Spleen (tissue), 11 donors: ENCODE results near the gene CCDC92. TPM values are rescaled to one million over a fixed set of nuclear protein-coding genes. Genes with fewer than 3 reads are reported as not detected.

Source experiments
- DNase-seq: peaks from one replicate; pipeline ENCODE4 v3.0.0-alpha.2; 2020
- H3K27ac ChIP-seq, 8 donors: fragments of 200-600 bp; sonication (generic) in 7 of 8; 1 replicate in 4 of 8; 2 replicates in 4 of 8; pipeline versions ENCODE4 v1.5.0 to v1.8.0; 2016 to 2021; ENCODE audit warnings: inconsistent platforms in 4 of 8, mild to moderate bottlenecking in 4 of 8, moderate library complexity in 1 of 8
- H3K27me3 ChIP-seq, 7 donors: fragments of 200-600 bp; sonication (generic) in 6 of 7; replicated peaks in 1 of 7; 1 replicate in 4 of 7; 2 replicates in 3 of 7; pipeline versions ENCODE4 v1.5.0 to v1.8.0; 2016 to 2021; ENCODE audit warnings: inconsistent platforms in 3 of 7, mild to moderate bottlenecking in 1 of 7
- H3K36me3 ChIP-seq, 6 donors: fragments of 200-600 bp; sonication (generic) in 5 of 6; 1 replicate in 4 of 6; 2 replicates in 2 of 6; pipeline versions ENCODE4 v1.5.0 to v1.8.0; 2016 to 2021; ENCODE audit warnings: inconsistent platforms in 2 of 6
- H3K4me1 ChIP-seq, 6 donors: fragments of 200-600 bp; sonication (generic) in 5 of 6; 1 replicate in 3 of 6; 2 replicates in 3 of 6; pipeline versions ENCODE4 v1.5.0 to v1.8.0; 2016 to 2021; ENCODE audit warnings: inconsistent platforms in 3 of 6
- H3K4me3 ChIP-seq, 8 donors: fragments of 200-600 bp; sonication (generic) in 7 of 8; 1 replicate in 4 of 8; 2 replicates in 4 of 8; pipeline versions ENCODE4 v1.5.0 to v1.8.0; 2016 to 2021; ENCODE audit warnings: inconsistent platforms in 4 of 8, mild to moderate bottlenecking in 4 of 8, moderate library complexity in 2 of 8
- H3K9me3 ChIP-seq, 8 donors: fragments of 200-600 bp; sonication (generic) in 7 of 8; 1 replicate in 4 of 8; 2 replicates in 4 of 8; pipeline versions ENCODE4 v1.5.0 to v1.8.0; 2016 to 2021; ENCODE audit warnings: inconsistent platforms in 4 of 8
- CTCF ChIP-seq, 11 experiments: fragments of 200-600 bp in 7 of 11; fragments of 450-650 bp in 4 of 11; sonication (generic) in 4 of 11; IDR thresholded peaks in 8 of 11; conservative IDR thresholded peaks in 3 of 11; 1 replicate in 7 of 11; 2 replicates in 4 of 11; pipeline versions ENCODE4 v1.4.0 to v1.8.0; 2016 to 2021; ENCODE audit warnings: antibody characterized with exemption in 11 of 11, inconsistent platforms in 4 of 11, mild to moderate bottlenecking in 1 of 11
- POLR2A ChIP-seq, 3 donors: fragments of 450-650 bp; IDR thresholded peaks; one replicate each; pipeline ENCODE4 v1.5.1; 2017; ENCODE audit warnings: antibody characterized with exemption in 3 of 3, mild to moderate bottlenecking in 1 of 3
- POLR2AphosphoS5 ChIP-seq, 3 donors: sonication (generic); formaldehyde crosslinking; IDR thresholded peaks; one replicate each; pipeline ENCODE4 v1.5.1; 2017; ENCODE audit warnings: antibody characterized with exemption in 3 of 3
- WGBS, 5 donors: extraction: QIAGEN DNeasy Blood & Tissue Kit in 3 of 5; methylation state at CpG; one replicate each; pipeline versions ENCODE4 v1.1.5 to v1.1.7; 2013 to 2018; 5-methylcytosine and 5-hydroxymethylcytosine counted together
- intact Hi-C: fragments of 100-400 bp; cut with DNase I; formaldehyde crosslinking; loops from one replicate; pipeline ENCODE4 v1.15.0; 2023; ENCODE audit warnings: low total_unique reads
- polyA plus RNA-seq, 3 donors: library from polyadenylated mRNA; stranded (reverse); fragments of 200-250 nt; gene quantifications; one replicate each; pipeline ENCODE4 v1.2.1, GENCODE V29; 2013
- total RNA-seq, 7 donors: library from RNA; depleted of rRNA in 3 of 7; stranded (reverse); fragments of >200 nt in 3 of 7; fragmentation: NEBNext Ultra II Directional in 4 of 7; extraction: Animal tissue kit (Norgen Biotek cat#: 25700) in 4 of 7; gene quantifications; one replicate each; pipeline versions ENCODE4 v1.1.0 to v1.2.1, GENCODE V29; 2016 to 2021
- donor health status: healthy with polysubstance abuse.
- donor health status: DM: no; HTN: no; CAD: no; lungs with moderate emphysema.
- donor health status: DM: no; HTN: no; CAD: no.
- donor health status: Bipolar disorder and iron deficiency.
- donor health status: healthy.
- donor health status: DM: no; HTN: no; CAD: no.
- donor health status: DM: yes; HTN: yes; CAD: no.

Gene CCDC92
- total and polyA plus RNA-seq, 10 donors, result 16.0 to 36.7 (median 27.8) TPM

DNA sequence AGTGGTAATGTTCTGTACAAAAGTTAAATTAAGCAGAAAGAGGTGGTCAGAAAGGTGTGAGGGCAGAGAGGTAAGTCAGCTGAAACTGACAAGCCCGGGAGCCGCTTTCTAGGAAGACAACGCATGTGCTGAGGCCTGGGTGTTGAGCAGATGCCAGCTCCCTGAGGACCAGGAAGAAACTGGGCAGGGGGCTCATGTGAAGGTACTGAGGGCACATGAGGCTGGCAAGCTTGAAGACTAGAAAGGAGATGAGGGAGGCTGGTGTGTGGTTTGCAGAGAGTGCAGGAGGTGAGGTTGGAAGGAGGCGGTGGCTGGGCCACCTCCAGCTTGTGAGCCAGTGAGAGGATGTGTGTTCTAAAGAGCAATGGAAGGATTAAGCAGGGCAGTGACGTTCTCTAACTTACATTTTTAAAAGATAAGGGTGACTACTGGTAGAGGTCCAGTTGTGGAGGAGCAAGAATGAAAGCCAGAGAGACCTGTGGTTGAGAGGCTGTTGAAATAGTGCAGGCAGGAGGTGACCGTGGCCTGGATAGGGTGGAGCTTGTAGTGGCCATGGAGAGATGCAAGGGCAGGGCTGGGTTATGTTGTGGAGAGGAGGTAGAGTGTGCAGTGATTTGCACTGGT lies 29.5 kb upstream of the CCDC92 start:
- TF ChIP-seq POLR2A (IDR thresholded peaks at IDR 0.05), result no peak
- no peak for TF ChIP-seq POLR2AphosphoS5 (IDR thresholded peaks at IDR 0.05)
- no peak for TF ChIP-seq CTCF (IDR thresholded peaks at IDR 0.05 in 8 of 11, conservative IDR thresholded peaks at IDR 0.05 in 3 of 11)
- intact Hi-C loops, result no loop called here
- no peaks in the 10 kb centered on the region for H3K9me3 ChIP-seq
- no peak overlapping the region for H3K4me3 ChIP-seq
- no peak for DNase-seq
- 86 to 91% (median 89%) methylated on average over 6 of the region's 6 CpGs for WGBS, 5 donors
- H3K36me3 ChIP-seq, result peaks cover 0 to 85% (median 9%) of the 10 kb centered on the region in 6 donors
- peaks cover 0 to 17% (median 15%) of the 10 kb centered on the region in 6 donors for H3K4me1 ChIP-seq
- H3K27me3 ChIP-seq, result no peaks in the 10 kb centered on the region
- H3K27ac ChIP-seq, result no peak overlapping the region

DNA sequence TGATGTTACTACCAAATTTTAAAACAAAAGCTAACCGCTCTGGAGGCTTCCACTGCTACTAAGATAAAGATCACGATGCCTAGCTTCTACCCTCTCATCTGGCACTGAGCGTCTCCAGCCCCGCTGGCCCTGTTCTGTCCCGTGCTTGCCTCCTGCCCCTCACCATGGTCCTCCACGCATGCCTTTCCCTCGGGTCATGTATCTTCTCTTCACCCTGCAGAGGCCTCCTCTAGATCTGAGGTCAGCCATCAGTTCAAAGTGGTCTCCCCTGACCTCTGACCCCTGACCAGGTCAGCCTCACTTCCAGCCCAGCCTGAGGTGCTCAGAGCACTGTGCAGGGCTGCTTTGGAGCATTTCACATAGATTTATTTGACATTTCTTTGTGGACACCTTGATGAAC lies 28.7 kb upstream of the CCDC92 start:
- no peaks in the 10 kb centered on the region for H3K9me3 ChIP-seq
- DNase-seq, result no peak
- peaks cover 0 to 91% (median 9%) of the 10 kb centered on the region in 6 donors for H3K36me3 ChIP-seq
- no peaks in the 10 kb centered on the region for H3K27me3 ChIP-seq
- H3K4me1 ChIP-seq, result peaks cover 0 to 14% (median 7%) of the 10 kb centered on the region in 6 donors
- intact Hi-C loops, result no loop called here
- no peak overlapping the region for H3K27ac ChIP-seq
- TF ChIP-seq CTCF (IDR thresholded peaks at IDR 0.05 in 8 of 11, conservative IDR thresholded peaks at IDR 0.05 in 3 of 11) (no peak), POLR2A (IDR thresholded peaks at IDR 0.05) (no peak), POLR2AphosphoS5 (IDR thresholded peaks at IDR 0.05) (no peak)
- 90 to 94% (median 93%) methylated on average over 7 of the region's 7 CpGs for WGBS, 5 donors
- no peak overlapping the region for H3K4me3 ChIP-seq

DNA sequence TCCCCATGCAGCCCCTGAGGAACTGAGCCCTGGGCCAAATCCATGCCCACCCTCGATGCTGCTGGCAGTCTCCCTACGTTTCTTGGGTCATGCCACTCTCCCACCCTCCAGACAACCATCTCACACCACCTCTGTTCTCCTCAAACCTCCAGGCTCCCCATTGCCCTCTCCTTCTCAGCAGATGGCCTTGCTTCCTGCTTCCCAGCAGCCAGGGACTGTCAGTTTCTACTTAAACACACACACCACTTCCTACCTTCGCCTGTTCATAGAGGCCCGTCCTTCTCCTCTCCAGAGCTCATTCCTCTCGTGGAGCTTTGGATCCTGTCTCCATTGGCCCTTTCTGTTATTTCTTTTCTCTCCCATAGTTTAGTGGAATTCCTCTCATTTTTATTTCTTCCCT lies 27.5 kb upstream of the CCDC92 start:
- intact Hi-C loops, result no loop called here
- Histone ChIP-seq H3K36me3 (peaks cover 0 to 92% (median 9%) of the 10 kb centered on the region in 6 donors), H3K4me1 (peaks cover 0 to 15% (median 2%) of the 10 kb centered on the region in 6 donors), H3K9me3 (no peaks in the 10 kb centered on the region), H3K27ac (no peak overlapping the region), H3K27me3 (no peaks in the 10 kb centered on the region), H3K4me3 (no peak overlapping the region)
- no peak for DNase-seq
- WGBS, 5 donors, result 83 to 90% (median 85%) methylated on average over 5 of the region's 5 CpGs
- no peak for TF ChIP-seq POLR2A (IDR thresholded peaks at IDR 0.05)
- TF ChIP-seq CTCF (IDR thresholded peaks at IDR 0.05 in 8 of 11, conservative IDR thresholded peaks at IDR 0.05 in 3 of 11), result no peak
- no peak for TF ChIP-seq POLR2AphosphoS5 (IDR thresholded peaks at IDR 0.05)

DNA sequence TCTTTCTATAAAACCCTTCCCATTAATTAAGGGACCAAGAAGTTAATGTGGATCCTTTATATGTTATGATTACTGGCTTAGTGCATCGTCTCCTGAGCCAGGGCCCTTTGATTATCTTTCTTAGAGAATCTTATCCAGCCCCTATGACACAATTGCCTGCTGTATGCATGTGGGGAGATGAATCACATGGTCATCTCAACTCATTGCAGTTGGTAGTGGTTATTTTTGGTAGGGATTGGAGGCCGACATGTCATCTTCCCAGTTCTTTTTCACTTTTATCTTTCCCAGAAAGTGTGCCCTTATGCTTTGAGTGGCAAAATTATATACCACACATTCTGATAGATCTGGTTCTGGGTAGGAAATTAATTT lies 26.3 kb upstream of the CCDC92 start:
- TF ChIP-seq CTCF (IDR thresholded peaks at IDR 0.05 in 8 of 11, conservative IDR thresholded peaks at IDR 0.05 in 3 of 11), result no peak
- no peak for TF ChIP-seq POLR2A (IDR thresholded peaks at IDR 0.05)
- no peak for TF ChIP-seq POLR2AphosphoS5 (IDR thresholded peaks at IDR 0.05)
- Histone ChIP-seq H3K4me1 (peaks cover 0 to 19% (median 2%) of the 10 kb centered on the region in 6 donors), H3K27me3 (no peaks in the 10 kb centered on the region), H3K4me3 (no peak overlapping the region), H3K9me3 (no peaks in the 10 kb centered on the region), H3K27ac (no peak overlapping the region), H3K36me3 (peaks cover 0 to 82% (median 8%) of the 10 kb centered on the region in 6 donors)
- intact Hi-C loops, result no loop called here
- 90 to 96% (median 95%) methylated on average over 2 of the region's 2 CpGs for WGBS, 5 donors
- DNase-seq, result no peak
